ENCODE measurements around the gene STIM2.

Gene STIM2

DNA sequence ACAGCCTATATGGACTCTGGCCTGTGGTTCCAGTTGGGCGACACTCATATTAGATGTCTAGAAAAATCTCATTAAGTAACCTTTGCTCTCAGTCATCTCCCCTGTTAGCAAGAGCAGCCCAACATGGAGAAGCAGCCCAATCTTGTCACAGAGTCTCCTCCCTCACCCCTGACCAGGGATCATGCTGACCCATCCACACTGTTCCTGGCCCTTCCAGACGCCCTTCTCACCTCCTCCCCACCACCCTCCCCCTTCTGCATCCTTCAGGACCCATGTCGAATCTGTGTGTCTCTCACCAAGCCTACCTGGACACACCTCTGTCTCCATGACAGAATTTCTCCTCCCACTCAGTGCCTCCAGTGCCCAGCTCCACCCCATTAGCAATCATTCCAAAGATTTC lies 190.1 kb downstream of the STIM2 start:
- no peak overlapping the region for H3K4me3 ChIP-seq (ENCODE audit: low read length, poor library complexity, severe bottlenecking)
- H3F3A ChIP-seq (ENCODE audit: low read depth) = no peaks in the 10 kb centered on the region
- no peak overlapping the region for H3K4me2 ChIP-seq (ENCODE audit: low read depth, low read length, poor library complexity, severe bottlenecking)
- no peaks in the 10 kb centered on the region for H3K9me3 ChIP-seq (ENCODE audit: insufficient read depth, low read depth, low read length)
- H3K36me3 ChIP-seq (ENCODE audit: insufficient read depth, low read length) = no peaks in the 10 kb centered on the region
- H4K20me1 ChIP-seq (ENCODE audit: insufficient read depth, low read length, poor library complexity, severe bottlenecking) = no peaks in the 10 kb centered on the region
- H2AFZ ChIP-seq (ENCODE audit: low read length) = no peak overlapping the region
- no peak overlapping the region for H3K9ac ChIP-seq (ENCODE audit: low read depth, low read length, poor library complexity, severe bottlenecking)
- no peaks in the 10 kb centered on the region for H3K27me3 ChIP-seq (ENCODE audit: insufficient read depth, low read length, poor library complexity, severe bottlenecking)
- no peaks in the 10 kb centered on the region for H3K9me2 ChIP-seq (replicated peaks; ENCODE audit: low read depth, low read length)
- no peaks in the 10 kb centered on the region for H3K4me1 ChIP-seq (ENCODE audit: insufficient read depth, low read length, poor library complexity, severe bottlenecking)
- TF ChIP-seq, protein P1, sequence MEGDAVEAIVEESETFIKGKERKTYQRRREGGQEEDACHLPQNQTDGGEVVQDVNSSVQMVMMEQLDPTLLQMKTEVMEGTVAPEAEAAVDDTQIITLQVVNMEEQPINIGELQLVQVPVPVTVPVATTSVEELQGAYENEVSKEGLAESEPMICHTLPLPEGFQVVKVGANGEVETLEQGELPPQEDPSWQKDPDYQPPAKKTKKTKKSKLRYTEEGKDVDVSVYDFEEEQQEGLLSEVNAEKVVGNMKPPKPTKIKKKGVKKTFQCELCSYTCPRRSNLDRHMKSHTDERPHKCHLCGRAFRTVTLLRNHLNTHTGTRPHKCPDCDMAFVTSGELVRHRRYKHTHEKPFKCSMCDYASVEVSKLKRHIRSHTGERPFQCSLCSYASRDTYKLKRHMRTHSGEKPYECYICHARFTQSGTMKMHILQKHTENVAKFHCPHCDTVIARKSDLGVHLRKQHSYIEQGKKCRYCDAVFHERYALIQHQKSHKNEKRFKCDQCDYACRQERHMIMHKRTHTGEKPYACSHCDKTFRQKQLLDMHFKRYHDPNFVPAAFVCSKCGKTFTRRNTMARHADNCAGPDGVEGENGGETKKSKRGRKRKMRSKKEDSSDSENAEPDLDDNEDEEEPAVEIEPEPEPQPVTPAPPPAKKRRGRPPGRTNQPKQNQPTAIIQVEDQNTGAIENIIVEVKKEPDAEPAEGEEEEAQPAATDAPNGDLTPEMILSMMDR (conservative IDR thresholded peaks at IDR 0.05; ENCODE audit: low read length) = no peak
- no peak for TF ChIP-seq EZH2phosphoT487 (IDR thresholded peaks at IDR 0.05; ENCODE audit: borderline replicate concordance)
- H3K79me2 ChIP-seq (ENCODE audit: insufficient read depth, low read length) = no peaks in the 10 kb centered on the region

DNA sequence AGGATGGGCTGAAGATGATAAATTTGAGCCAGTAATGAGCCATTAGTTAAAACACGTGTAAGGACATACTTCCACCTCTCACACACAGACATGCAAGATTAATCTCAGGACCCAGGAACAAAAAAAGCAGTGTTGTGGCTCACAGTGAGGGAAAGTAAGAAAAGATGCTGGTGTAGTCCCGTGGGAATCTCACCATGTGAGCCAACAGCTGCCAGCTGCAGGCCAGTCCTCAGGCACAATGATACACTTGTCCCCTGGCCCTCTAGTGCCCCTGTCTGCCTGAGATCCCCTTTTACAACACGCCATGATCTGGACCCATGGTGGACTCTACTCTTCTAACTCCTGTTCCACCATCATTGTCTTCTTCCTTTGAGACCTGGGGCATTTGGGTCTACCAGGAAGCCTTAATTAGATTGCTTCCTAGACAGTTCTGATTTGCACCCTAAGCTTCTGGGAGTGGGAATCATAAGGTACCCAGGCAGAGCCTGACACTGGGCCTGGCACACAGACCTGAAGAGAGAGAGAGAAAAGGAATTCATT lies 194.7 kb downstream of the STIM2 start:
- Histone ChIP-seq H2AFZ (ENCODE audit: low read length) (no peak overlapping the region), H3K4me1 (ENCODE audit: insufficient read depth, low read length, poor library complexity, severe bottlenecking) (no peaks in the 10 kb centered on the region), H3K4me2 (ENCODE audit: low read depth, low read length, poor library complexity, severe bottlenecking) (no peak overlapping the region), H4K20me1 (ENCODE audit: insufficient read depth, low read length, poor library complexity, severe bottlenecking) (no peaks in the 10 kb centered on the region), H3K79me2 (ENCODE audit: insufficient read depth, low read length) (no peaks in the 10 kb centered on the region), H3K9ac (ENCODE audit: low read depth, low read length, poor library complexity, severe bottlenecking) (no peak overlapping the region), H3K4me3 (ENCODE audit: low read length, poor library complexity, severe bottlenecking) (no peak overlapping the region), H3K9me2 (replicated peaks; ENCODE audit: low read depth, low read length) (no peaks in the 10 kb centered on the region), H3K9me3 (ENCODE audit: insufficient read depth, low read depth, low read length) (no peaks in the 10 kb centered on the region), H3F3A (ENCODE audit: low read depth) (no peaks in the 10 kb centered on the region), H3K27me3 (ENCODE audit: insufficient read depth, low read length, poor library complexity, severe bottlenecking) (no peaks in the 10 kb centered on the region), H3K36me3 (ENCODE audit: insufficient read depth, low read length) (no peaks in the 10 kb centered on the region)
- TF ChIP-seq, protein P1 (conservative IDR thresholded peaks at IDR 0.05; ENCODE audit: low read length) = no peak
- TF ChIP-seq EZH2phosphoT487 (IDR thresholded peaks at IDR 0.05; ENCODE audit: borderline replicate concordance) = no peak

DNA sequence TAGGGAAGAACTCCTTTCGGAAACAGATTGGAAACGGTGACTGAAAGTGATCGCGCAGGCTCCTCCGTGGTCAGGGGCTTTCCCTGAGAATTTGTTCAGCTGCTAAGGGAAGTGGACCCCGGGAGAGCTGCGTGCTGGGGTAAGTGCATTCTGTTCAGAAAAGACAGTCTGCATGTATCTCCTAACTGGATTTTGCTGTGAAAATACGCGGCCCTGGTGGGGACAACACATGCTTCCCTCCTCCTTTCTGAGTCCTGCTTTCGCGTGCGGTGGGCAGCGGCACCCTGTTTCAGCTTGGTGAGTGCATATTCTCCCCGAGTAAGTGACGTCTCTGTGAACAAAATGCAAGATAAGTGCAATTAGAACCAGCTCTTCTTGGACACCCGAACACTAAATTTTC lies 195.6 kb downstream of the STIM2 start:
- no peaks in the 10 kb centered on the region for H4K20me1 ChIP-seq (ENCODE audit: insufficient read depth, low read length, poor library complexity, severe bottlenecking)
- H3K4me3 ChIP-seq (ENCODE audit: low read length, poor library complexity, severe bottlenecking) = no peak overlapping the region
- H3K36me3 ChIP-seq (ENCODE audit: insufficient read depth, low read length) = no peaks in the 10 kb centered on the region
- no peak overlapping the region for H3K9ac ChIP-seq (ENCODE audit: low read depth, low read length, poor library complexity, severe bottlenecking)
- TF ChIP-seq, protein P1 (conservative IDR thresholded peaks at IDR 0.05; ENCODE audit: low read length) = no peak
- TF ChIP-seq EZH2phosphoT487 (IDR thresholded peaks at IDR 0.05; ENCODE audit: borderline replicate concordance) = no peak
- H3F3A ChIP-seq (ENCODE audit: low read depth) = no peaks in the 10 kb centered on the region
- no peaks in the 10 kb centered on the region for H3K4me1 ChIP-seq (ENCODE audit: insufficient read depth, low read length, poor library complexity, severe bottlenecking)
- no peaks in the 10 kb centered on the region for H3K79me2 ChIP-seq (ENCODE audit: insufficient read depth, low read length)
- H2AFZ ChIP-seq (ENCODE audit: low read length) = no peak overlapping the region
- no peaks in the 10 kb centered on the region for H3K9me2 ChIP-seq (replicated peaks; ENCODE audit: low read depth, low read length)
- no peaks in the 10 kb centered on the region for H3K27me3 ChIP-seq (ENCODE audit: insufficient read depth, low read length, poor library complexity, severe bottlenecking)
- no peak overlapping the region for H3K4me2 ChIP-seq (ENCODE audit: low read depth, low read length, poor library complexity, severe bottlenecking)
- no peaks in the 10 kb centered on the region for H3K9me3 ChIP-seq (ENCODE audit: insufficient read depth, low read depth, low read length)
